ENCODE data around the gene DLGAP5.

The DLGAP5 gene

DNA sequence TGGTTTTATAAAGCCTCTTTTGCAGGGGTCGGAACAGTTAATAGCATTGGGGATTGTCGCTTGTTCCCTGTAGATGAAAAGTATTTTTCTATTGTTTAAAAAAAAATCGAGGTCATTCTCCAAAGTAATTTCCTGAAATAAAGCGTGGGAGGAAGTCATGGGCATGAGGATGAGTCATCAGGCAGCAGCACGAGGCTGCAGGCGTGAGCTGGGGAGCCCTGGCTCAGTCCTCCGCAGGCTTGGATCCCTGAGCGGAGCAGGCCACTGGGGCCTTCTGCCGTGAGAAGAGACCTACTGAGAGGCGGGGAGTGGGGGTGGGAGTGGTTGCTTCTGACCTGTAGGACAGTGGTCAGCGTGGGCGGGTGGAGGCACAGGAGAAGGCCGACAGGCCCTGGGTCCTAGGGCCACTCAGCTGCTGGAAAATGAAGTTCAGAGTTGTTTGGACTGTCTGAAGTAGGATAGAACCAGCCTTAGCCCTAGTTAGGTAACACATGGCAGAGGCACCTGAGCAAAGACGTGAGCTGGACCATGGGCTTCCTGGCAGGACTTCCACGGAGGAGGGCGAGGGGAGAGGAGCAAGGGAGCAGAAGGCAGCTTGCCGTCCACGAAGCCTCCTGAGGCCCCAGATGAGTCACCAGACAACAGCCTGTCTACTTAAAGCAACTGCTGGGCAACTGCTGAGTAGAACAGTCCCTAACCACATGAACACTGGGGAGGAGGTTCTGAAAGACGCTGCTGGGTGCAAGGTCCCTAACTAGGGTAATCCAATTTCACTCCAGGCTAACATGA is 83.4 kb downstream of the DLGAP5 start:
- peak; percentile 41 to 57 for DNase-seq

DNA sequence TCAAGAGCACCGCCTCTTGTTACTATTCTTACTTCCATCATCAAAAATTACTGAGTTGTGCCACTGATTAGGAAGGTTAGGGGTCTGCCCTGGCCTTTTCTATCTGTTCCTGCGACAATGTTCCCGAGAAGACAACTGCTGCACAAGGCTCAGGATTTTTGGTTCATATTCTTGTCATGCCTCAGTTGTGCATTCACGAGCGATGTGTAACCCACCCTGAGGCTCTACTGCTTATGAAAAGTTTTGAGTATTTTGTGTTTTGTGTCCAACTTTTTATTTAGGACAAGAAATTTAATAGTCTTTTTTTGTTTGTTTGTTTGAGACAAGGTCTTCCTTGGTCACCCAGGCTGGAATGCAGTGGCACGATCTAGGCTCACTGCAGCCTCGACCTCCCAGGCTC is 85.4 kb downstream of the DLGAP5 start:
- DNase-seq, result no peak

DNA sequence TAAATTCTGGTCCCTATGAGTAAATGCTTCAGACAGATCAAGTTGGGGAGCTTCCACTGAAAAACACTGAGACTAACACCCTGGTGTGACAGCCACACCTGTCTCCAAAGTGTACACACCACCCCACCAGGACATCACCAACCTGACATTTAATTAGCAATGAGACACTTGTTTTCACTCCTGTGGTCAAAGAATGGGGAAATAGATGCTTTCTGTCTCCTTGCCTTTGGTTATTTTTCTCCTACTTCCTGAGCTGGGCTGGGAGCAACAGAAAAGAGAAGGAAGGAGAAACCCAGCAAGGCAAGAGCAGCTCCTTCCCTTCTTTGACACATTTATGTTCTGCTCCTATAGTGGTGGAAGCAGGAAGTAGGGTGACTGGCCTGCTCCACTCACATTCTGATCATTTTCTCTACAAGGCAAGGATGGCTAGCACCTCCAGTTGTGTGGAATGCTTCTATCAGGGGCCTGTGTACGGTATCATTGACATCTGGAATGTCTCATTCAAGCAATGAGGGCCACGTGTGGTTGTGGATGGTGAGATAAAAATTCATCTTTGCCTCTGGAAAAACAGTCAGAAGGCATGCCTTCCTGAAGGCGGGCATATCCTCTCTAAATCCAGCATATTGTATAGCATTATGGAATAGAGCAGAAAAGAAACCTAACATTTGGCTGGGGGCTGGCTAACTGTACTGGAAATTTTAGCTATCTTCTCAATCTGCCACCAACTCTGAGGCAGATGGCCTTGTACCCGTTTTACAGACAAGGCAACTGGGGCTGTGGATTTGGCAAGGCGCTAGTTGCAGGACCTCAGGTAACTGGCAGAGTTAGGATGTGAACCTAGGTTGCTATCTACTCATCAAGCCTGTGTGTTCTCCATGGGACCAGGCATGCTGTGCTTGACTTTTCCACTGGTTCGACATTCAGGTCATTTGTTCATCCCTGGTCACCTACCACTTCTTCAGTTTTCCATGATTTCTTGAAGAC is 87.1 kb downstream of the DLGAP5 start:
- no peak for DNase-seq

DNA sequence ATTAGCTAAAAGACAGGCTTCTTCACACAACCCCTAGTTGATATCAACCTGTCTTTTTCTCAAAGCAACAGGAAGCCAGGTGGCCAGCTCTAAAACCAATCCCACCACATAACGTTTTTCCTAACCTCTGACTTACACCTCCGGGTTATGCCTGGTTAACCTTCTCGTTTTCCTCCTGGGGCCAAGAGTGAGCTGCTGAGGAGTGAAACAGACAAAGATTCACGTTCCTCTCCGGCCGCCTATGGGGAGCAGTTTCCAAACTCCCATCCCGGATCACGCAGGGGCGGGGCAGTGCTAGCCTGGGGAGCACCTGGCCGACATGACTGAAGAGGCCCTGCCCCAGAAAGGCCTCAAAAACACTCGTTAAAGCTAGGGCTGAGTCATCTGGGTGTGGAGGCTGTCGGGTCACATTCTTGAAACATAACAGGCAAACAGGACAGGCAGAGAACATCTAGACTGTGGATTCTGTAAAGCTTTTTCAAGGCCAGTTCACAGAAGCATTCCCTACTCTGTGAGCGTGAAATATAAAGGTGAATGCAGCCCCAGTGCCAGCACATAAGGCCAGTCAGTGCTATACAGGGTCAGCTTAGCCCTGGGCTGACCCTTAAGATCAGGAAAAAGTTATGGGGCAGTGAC is 88.3 kb downstream of the DLGAP5 start:
- DNase-seq, result peak; percentile 37 to 67

DNA sequence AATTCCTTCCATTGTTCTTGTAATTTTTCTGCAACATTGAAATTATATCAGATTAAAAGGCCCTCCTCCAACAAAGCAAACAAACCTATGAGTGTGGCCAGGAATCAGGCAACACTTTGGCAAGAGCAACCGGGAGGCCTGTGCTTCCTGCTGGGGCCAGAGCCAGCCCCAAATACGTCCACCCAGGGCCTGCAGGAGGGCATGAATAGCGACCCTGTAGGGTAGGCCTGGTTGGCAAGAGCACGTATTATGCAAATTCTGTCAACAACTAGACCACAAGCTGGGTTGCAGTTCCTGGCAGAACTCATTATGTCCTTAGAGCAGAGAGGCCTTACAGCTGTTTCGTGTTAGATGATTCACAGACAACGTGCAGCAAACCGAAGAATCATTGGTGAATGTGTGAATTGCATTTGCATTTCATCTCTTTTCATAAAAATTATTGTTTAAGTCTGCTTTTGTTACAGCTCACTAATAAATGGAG is 89.2 kb downstream of the DLGAP5 start:
- DNase-seq, result peak; percentile 55 to 66

DNA sequence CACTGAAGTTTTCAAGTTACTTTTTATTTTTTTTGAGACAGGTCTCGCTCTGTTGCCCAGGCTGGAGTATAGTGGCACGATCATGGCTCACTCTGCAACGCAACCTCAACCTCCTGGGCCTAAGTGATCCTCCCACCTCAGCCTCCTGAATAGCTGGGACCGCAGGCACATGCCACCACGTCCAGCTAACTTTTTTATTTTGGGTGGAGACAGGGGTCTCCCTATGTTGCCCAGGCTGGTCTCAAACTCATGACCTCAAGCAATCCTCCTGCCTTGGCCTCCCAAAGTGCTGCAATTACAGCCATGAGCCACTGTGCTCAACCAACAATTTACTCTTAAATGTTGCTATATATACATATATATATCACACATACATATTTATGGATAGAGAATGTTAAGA is 89.7 kb downstream of the DLGAP5 start:
- no peak for DNase-seq

DNA sequence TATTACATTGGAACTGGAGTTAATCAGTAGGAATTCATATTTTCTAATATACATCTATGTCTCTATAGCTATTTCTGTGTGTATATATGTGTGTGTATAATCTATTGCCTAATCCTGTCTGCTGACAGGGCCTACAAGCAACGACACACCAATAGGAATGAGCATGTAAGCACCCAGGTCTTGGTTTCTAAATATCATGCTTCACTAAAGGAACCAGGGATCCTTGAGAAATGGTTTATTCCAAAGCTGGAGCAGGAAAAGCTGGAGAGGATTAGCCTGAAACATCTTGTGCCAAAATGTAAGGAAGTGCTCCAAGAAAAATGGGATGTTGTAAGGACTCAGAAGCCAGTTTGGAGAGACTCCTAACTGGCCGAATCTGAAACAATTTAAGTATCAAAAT is 91.6 kb downstream of the DLGAP5 start:
- no peak for DNase-seq

DNA sequence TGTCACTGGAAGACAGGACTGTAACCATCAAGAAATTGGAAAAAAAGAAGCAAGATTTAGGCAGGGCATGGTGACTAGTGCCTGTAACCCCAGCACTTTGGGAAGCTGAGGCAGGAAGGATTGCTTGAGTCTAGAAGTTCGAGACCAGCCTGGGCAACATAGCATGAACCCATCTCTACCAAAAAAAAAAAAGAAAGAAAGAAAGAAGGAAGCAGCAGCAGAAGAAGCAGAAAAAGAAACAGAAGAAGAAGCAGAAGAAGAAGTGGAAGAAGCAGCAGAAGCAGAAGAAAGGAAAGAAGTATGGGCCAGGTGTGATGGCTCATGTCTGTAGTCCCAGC is 92.9 kb downstream of the DLGAP5 start:
- no peak for DNase-seq

Data from CD4-positive, alpha-beta T cell treated with Interferon alpha-2 for 1 hour (primary cell).